Erythroblast (primary cell): ENCODE data around the gene C5orf63.

ENCODE experiments used
- DNase-seq, 2 experiments: peaks; one replicate each; lab custom pipeline; 2025; lab: John Stamatoyannopoulos, UW
- GATA1 ChIP-seq: IDR thresholded peaks from 2 replicates; pipeline ENCODE4 v1.6.1; 2011; ENCODE audit warnings: low read depth, mild to moderate bottlenecking, control low read depth, low read length, moderate library complexity
- POLR2A ChIP-seq: IDR thresholded peaks from 2 replicates; pipeline ENCODE4 v1.6.1; 2011; ENCODE audit warnings: mild to moderate bottlenecking, low read length

C5orf63 gene

GRCh38 chr5:127001621-127002296, 71.5 kb downstream of the C5orf63 start:
- no peak for TF ChIP-seq POLR2A
- no peak for TF ChIP-seq GATA1
- peak; percentile 38 to 53 for DNase-seq
